ENCODE measurements around the gene BCR.

Gene BCR

GRCh38 chr22:23218053-23218866 lies 38.0 kb downstream of the BCR start:
- no peak for DNase-seq

- no peak for DNase-seq
Observed at GRCh38 chr22:23218867-23219251, 38.5 kb downstream of the BCR start.

- no peak for DNase-seq
Observed at GRCh38 chr22:23219317-23219716, 39.0 kb downstream of the BCR start.

GRCh38 chr22:23219822-23220484 lies 39.6 kb downstream of the BCR start:
- DNase-seq, result peak; percentile 76

- DNase-seq, result peak; percentile 45
Observed at GRCh38 chr22:23220485-23221350, 40.4 kb downstream of the BCR start.

GRCh38 chr22:23221351-23221804 lies 41.1 kb downstream of the BCR start:
- no peak for DNase-seq

GRCh38 chr22:23222033-23222792 lies 41.9 kb downstream of the BCR start:
- no peak for DNase-seq

GRCh38 chr22:23222793-23223568 lies 42.7 kb downstream of the BCR start:
- DNase-seq, result no peak

GRCh38 chr22:23223569-23224317 lies 43.4 kb downstream of the BCR start:
- no peak for DNase-seq

- DNase-seq, result no peak
Observed at GRCh38 chr22:23224846-23225245, 44.5 kb downstream of the BCR start.

GRCh38 chr22:23225337-23225723 lies 45.0 kb downstream of the BCR start:
- DNase-seq, result no peak

GRCh38 chr22:23225724-23226496 lies 45.6 kb downstream of the BCR start:
- DNase-seq, result no peak

- no peak for DNase-seq
Observed at GRCh38 chr22:23226497-23226850, 46.2 kb downstream of the BCR start.

GRCh38 chr22:23227380-23227779 lies 47.1 kb downstream of the BCR start:
- no peak for DNase-seq

GRCh38 chr22:23228503-23228902 lies 48.2 kb downstream of the BCR start:
- DNase-seq, result no peak

GRCh38 chr22:23229646-23230045 lies 49.3 kb downstream of the BCR start:
- no peak for DNase-seq

GRCh38 chr22:23230348-23231068 lies 50.2 kb downstream of the BCR start:
- DNase-seq, result no peak

GRCh38 chr22:23231471-23232093 lies 51.3 kb downstream of the BCR start:
- DNase-seq, result no peak

Measured in stimulated activated CD8-positive, alpha-beta memory T cell treated with anti-CD3 and anti-CD28 coated beads, Interleukin-4, amount 100 ng/mL, for 48 hours (primary cell).